Measurements from ENCODE around the gene ANKS1B.
"Not testable (repeated sequence)": the region's sequence is repeated elsewhere in the genome, so short reads cannot be mapped to it uniquely, and the experiment has no call there.

ANKS1B gene

DNA sequence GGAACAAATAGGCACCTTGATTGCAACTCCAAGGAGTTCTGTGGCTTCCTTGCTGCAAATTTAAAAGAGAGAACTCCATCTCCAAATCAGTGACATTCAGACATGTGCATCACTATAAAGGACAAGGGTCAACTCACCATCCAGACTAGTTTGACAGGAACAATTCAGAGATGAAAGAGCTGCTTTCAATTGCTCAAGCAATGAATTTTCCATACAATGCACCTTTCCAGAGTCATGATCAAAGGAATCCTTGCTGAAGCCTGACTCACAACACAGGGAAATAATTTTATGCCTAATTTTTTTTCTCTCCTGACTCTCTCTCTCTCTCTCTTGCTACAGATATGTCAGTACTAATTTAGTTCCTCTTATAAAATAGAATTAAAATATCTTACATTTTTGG lies 717.7 kb downstream of the ANKS1B start:
- DNase-seq (ENCODE audit: low spot score), result no peak

DNA sequence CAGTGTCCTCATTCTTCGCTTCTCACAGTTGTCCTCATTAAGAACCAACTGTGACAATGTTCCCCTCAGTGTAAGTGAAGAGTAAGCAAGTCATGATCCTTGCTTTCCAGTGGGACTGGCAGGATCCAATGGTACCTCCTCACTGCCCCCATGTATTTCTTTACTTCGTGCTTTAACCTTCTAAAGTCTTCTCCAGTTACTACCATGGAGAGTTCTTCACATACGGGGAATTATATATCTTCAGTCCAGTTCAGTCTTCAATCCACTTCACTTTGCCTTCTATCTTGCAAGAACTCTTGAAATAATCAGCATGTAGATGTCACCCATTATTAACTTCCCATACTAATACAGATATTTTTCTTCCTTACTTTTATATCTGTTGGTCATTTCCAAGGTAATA lies 719.1 kb downstream of the ANKS1B start:
- no peak for DNase-seq (ENCODE audit: low spot score)

GRCh38 chr12:99261256-99261655 lies 723.5 kb downstream of the ANKS1B start:
- DNase-seq (ENCODE audit: low spot score), result no peak

- DNase-seq (ENCODE audit: low spot score), result no peak
Observed at GRCh38 chr12:99260456-99260996, 724.2 kb downstream of the ANKS1B start.

GRCh38 chr12:99259040-99259934 lies 725.4 kb downstream of the ANKS1B start:
- peak; percentile 19 for DNase-seq (ENCODE audit: low spot score)

DNA sequence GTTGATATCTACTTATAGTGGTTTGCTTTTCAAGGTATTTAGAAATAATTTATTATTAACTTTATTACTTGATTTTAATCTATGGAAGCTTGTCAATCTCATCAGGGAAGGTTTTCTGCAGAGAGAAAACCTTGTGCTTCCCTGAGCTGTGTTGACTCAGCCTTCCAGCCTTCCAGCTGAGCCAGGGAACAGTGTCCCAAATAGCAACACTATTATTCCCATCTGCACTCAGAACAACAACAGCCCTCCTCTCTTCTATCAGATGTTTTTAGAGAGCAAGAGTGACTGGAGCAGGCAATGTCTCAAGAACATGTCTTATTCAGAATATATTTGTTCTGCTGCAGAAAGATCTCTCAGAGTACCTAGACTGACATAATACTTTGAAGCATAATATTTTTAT lies 727.1 kb downstream of the ANKS1B start:
- DNase-seq (ENCODE audit: low spot score), result no peak

DNA sequence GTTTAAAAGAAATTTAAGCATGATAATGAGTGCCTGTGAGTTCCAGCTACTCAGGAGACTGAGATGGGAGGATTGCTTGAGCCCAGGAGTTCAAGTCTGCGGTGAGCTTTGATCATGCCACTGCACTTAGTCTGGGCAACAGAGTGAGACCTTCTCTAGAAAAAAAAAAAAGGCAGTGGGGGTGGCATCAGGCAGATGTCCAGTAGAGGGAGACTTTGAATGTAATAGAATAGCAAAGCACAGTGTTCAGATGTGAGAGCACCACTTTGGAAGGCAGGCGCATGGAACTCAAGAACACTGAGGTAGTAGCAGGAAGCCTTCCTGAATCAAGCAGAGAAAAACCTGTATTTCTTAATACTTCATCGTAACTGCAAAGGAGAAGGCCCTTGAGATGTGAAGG lies 731.7 kb downstream of the ANKS1B start:
- DNase-seq (ENCODE audit: low spot score), result no peak

- DNase-seq (ENCODE audit: low spot score), result no peak
Observed at GRCh38 chr12:99250091-99250490, 734.6 kb downstream of the ANKS1B start.

- DNase-seq (ENCODE audit: low spot score), result no peak
Observed at GRCh38 chr12:99249543-99249942, 735.2 kb downstream of the ANKS1B start.

DNA sequence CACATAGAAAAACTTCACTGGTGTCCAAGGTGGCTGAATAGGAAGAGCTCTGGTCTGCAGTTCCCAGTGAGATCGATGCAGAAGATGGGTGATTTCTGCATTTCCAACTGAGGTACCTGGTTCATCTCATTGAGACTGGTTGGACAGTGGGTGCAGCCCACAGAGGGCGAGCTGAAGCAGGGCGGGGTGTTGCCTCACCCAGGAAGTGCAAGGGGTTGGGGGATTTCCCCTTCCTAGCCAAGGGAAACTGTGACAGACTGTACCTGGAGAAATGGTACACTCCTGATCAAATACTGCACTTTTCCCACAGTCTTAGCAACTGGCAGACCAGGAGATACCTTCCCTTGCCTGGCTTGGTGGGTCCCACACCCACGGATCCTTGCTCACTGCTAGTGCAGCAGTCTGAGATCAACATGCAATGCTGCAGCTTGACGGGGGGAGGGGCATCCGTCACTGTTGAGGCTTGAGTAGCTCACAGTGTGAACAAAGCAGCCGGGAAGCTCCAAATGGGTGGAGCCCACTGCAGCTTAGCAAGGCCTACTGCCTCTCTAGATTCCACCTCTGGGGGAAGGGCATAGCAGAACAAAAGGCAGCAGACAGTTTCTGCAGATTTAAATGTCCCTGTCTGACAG lies 746.7 kb downstream of the ANKS1B start:
- DNase-seq (ENCODE audit: low spot score), result not testable (repeated sequence)

- no peak for DNase-seq (ENCODE audit: low spot score)
Observed at GRCh38 chr12:99235381-99235780, 749.4 kb downstream of the ANKS1B start.

- no peak for DNase-seq (ENCODE audit: low spot score)
Observed at GRCh38 chr12:99234702-99235101, 750.0 kb downstream of the ANKS1B start.

- no peak for DNase-seq (ENCODE audit: low spot score)
Observed at GRCh38 chr12:99232324-99232723, 752.4 kb downstream of the ANKS1B start.

DNA sequence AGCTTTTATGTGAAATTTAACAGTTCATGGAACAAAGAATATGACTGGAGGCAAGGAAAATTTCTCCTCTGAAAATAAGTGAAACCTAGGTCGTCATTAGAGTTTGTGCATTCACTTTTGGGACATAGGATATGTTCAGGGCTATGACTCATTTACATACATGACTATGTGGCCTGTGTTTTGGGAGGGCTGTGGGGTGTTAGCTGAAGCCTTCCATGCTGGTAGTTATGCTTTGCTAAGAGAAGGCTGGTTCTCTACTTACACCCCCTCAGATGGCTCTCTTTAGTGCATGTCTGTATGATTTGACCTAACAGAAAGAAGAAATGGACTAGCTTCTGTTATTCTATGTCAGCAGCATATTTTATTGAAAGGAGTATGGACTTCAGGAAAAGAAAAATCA lies 753.7 kb downstream of the ANKS1B start:
- DNase-seq (ENCODE audit: low spot score), result no peak

DNA sequence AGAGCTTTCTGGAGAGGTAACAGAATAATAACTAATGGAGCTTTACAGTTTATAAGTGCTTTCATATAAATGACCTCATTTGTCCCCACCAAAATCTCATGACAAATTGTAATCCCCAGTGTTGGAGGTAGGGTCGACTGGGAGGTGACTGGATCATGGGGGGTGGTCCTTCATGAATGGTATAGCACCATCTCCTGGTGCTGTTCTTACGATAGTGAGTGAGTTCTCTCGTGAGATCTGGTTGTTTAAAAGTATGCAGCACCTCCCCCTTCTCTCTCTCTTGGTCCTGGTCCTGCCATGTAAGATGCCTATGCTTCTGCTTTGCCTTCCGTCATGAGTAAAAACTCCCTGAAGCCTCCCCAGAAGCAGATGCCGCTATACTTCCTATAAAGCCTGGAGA lies 760.5 kb downstream of the ANKS1B start:
- DNase-seq (ENCODE audit: low spot score), result no peak

GRCh38 chr12:99223579-99223978 lies 761.2 kb downstream of the ANKS1B start:
- no peak for DNase-seq (ENCODE audit: low spot score)

- DNase-seq (ENCODE audit: low spot score), result no peak
Observed at GRCh38 chr12:99213047-99213446, 771.7 kb downstream of the ANKS1B start.

DNA sequence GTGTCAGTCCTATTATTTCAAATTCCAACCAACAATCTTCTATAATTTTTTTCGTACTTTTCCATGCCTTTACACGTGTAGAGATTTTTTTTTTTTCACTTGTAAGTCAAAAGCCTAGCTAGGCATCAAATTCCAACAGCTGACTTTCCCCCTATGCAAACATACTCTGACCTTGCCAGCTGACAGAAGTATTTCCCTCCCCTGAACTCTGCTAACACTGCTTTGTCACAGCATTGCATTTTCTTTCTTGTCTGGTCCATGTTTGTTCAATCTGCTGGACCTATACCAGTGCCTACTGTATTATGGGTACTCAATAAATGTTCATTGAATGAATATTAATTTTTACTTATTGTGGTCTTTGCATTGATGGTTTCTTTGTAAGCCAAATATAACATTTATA lies 772.5 kb downstream of the ANKS1B start:
- no peak for DNase-seq (ENCODE audit: low spot score)

GRCh38 chr12:99205111-99205510 lies 779.6 kb downstream of the ANKS1B start:
- DNase-seq (ENCODE audit: low spot score), result no peak

DNA sequence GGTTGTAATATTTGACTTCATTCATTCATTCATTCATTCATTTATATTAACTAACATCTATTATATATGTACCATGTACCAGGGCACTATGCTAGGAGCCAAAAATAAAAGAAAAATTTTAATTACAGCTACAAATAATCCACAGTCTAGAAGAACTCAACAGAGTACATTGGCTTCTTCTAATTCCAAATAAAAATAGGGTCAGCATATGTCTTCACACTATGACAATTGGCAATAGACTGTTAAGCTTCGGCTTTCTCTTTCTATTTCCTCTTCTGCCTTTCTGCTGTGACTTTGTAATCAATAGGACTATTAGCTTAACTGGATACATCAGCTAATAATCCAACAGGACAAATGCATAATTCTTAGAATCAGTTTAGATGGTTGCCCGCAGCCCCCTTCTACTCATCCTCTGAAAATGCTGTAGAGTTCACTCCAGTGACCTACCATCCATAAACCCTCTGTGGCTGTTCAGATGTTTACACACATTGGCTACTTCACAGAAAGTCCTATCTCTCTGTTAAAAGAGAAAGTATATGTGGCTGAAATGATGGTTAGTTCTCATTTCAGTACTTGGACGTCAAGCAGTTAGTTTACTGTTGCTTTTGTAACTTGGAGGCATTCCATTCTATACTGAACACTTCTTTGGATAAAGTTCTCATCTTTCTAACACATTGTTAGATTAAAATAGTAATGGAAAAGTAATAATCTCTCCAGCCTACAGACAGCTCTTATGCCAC lies 782.7 kb downstream of the ANKS1B start:
- DNase-seq (ENCODE audit: low spot score), result no peak

GRCh38 chr12:99200711-99201384 lies 783.9 kb downstream of the ANKS1B start:
- DNase-seq (ENCODE audit: low spot score), result no peak

DNA sequence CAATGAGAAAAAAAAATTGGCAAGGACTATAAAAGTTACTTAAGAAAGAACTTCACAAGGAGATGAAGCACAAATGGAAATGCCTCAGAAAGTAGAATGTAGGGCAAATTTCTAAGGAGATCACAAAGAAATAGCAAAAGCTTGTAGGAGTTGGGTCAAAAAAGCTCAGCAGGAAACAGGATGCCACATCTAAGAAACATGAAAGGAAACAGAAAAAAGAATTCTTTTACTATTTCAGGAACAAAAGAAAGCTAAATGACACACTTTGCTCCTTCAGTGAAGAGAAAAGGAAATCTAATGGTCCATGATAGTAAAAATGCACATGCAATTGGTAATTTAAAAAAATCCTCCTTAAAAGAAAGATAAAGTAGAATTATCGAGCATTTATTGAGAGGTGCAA lies 789.3 kb downstream of the ANKS1B start:
- no peak for DNase-seq (ENCODE audit: low spot score)

Measured in putamen (tissue), 1 donor.